ENCODE results near the gene MGAT1. TPM values are rescaled to one million over a fixed set of nuclear protein-coding genes. Genes with fewer than 3 reads are reported as not detected.

Gene MGAT1
- total RNA-seq, 4 donors from 2014 or later: 100 to 138 (median 115) TPM

- TF ChIP-seq POLR2A (IDR thresholded peaks at IDR 0.05) (no peak), CTCF (IDR thresholded peaks at IDR 0.05 in 4 of 5, conservative IDR thresholded peaks at IDR 0.05 in 1 of 5) (no peak)
- Histone ChIP-seq H3K27ac (no peak overlapping the region), H3K9me3 (no peaks in the 10 kb centered on the region), H3K27me3 (no peaks in the 10 kb centered on the region), H3K4me3 (no peak overlapping the region), H3K4me1 (no peaks in the 10 kb centered on the region), H3K36me3 (peaks cover 8 to 29% of the 10 kb centered on the region in 2 donors)
- in situ Hi-C loops (cut with MboI; ENCODE audit: low sequenced_read_pairs in 4 of 4): no loop called here
- no peak for ATAC-seq
- intact Hi-C loops (cut with DNase I; ENCODE audit: low total_unique reads): no loop called here
- no peak for DNase-seq
Observed at GRCh38 chr5:180848265-180848664, 45.7 kb upstream of the MGAT1 start.

GRCh38 chr5:180847026-180847425 lies 44.4 kb upstream of the MGAT1 start:
- ATAC-seq: peak; percentile 58 to 91
- H3K27me3 ChIP-seq: no peaks in the 10 kb centered on the region
- H3K4me3 ChIP-seq: no peak overlapping the region
- intact Hi-C loops (cut with DNase I; ENCODE audit: low total_unique reads): no loop called here
- H3K4me1 ChIP-seq: no peaks in the 10 kb centered on the region
- H3K27ac ChIP-seq: peak overlapping the region in 3 of 4 donors; percentile 25 to 53 (median 52)
- TF ChIP-seq CTCF (IDR thresholded peaks at IDR 0.05 in 4 of 5, conservative IDR thresholded peaks at IDR 0.05 in 1 of 5) (no peak), POLR2A (IDR thresholded peaks at IDR 0.05) (no peak)
- DNase-seq: no peak
- peaks cover 8 to 29% of the 10 kb centered on the region in 2 donors for H3K36me3 ChIP-seq
- in situ Hi-C loops (cut with MboI; ENCODE audit: low sequenced_read_pairs in 4 of 4): no loop called here
- H3K9me3 ChIP-seq: no peaks in the 10 kb centered on the region

DNA sequence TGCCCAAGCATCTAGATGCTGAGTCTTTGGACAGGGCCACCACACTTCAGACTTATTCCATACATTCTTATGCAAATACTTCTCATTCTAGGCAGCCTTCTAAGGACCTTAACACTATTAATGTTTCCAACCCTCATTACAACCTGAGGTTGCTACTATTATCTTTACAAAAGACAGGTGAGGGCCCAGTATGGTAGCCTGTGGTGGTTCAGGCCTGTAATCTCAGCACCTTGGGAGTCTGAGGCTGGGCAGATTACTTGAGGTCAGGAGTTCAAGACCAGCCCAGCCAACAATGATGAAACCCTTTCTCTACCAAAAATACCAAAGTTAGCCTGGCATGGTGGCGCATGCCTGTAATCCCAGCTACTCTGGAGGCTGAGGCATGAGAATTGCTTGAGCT lies 42.3 kb upstream of the MGAT1 start:
- in situ Hi-C loops (cut with MboI; ENCODE audit: low sequenced_read_pairs in 4 of 4) (no loop called here), intact Hi-C loops (cut with DNase I; ENCODE audit: low total_unique reads) (no loop called here)
- Histone ChIP-seq H3K9me3 (no peaks in the 10 kb centered on the region), H3K4me1 (no peaks in the 10 kb centered on the region), H3K4me3 (no peak overlapping the region), H3K36me3 (peaks cover 3 to 13% of the 10 kb centered on the region in 2 donors), H3K27me3 (no peaks in the 10 kb centered on the region), H3K27ac (no peak overlapping the region)
- no peak for DNase-seq
- ATAC-seq: no peak
- no peak for TF ChIP-seq POLR2A (IDR thresholded peaks at IDR 0.05)

GRCh38 chr5:180844432-180844831 lies 41.8 kb upstream of the MGAT1 start:
- peaks cover 0 to 9% of the 10 kb centered on the region in 2 donors for H3K36me3 ChIP-seq
- H3K27ac ChIP-seq: no peak overlapping the region
- DNase-seq: no peak
- H3K4me1 ChIP-seq: no peaks in the 10 kb centered on the region
- TF ChIP-seq POLR2A (IDR thresholded peaks at IDR 0.05) (no peak), CTCF (IDR thresholded peaks at IDR 0.05 in 4 of 5, conservative IDR thresholded peaks at IDR 0.05 in 1 of 5) (no peak)
- in situ Hi-C loops (cut with MboI; ENCODE audit: low sequenced_read_pairs in 4 of 4) (no loop called here), intact Hi-C loops (cut with DNase I; ENCODE audit: low total_unique reads) (no loop called here)
- no peaks in the 10 kb centered on the region for H3K27me3 ChIP-seq
- H3K4me3 ChIP-seq: no peak overlapping the region
- no peak for ATAC-seq
- H3K9me3 ChIP-seq: no peaks in the 10 kb centered on the region

- no peaks in the 10 kb centered on the region for H3K4me1 ChIP-seq
- ATAC-seq: no peak
- H3K27me3 ChIP-seq: no peaks in the 10 kb centered on the region
- no peaks in the 10 kb centered on the region for H3K9me3 ChIP-seq
- H3K4me3 ChIP-seq: no peak overlapping the region
- peaks cover 0 to 28% of the 10 kb centered on the region in 2 donors for H3K36me3 ChIP-seq
- DNase-seq: no peak
- H3K27ac ChIP-seq: no peak overlapping the region
- in situ Hi-C loops (cut with MboI; ENCODE audit: low sequenced_read_pairs in 4 of 4): no loop called here
- intact Hi-C loops (cut with DNase I; ENCODE audit: low total_unique reads): no loop called here
- TF ChIP-seq POLR2A (IDR thresholded peaks at IDR 0.05) (no peak), CTCF (IDR thresholded peaks at IDR 0.05 in 4 of 5, conservative IDR thresholded peaks at IDR 0.05 in 1 of 5) (no peak)
Observed at GRCh38 chr5:180839935-180840334, 37.3 kb upstream of the MGAT1 start.
